Activated naive CD8-positive, alpha-beta T cell treated with anti-CD3 and anti-CD28 coated beads, Interleukin-2, amount 50 U/mL, for 24 hours (primary cell): ENCODE measurements around the gene DCLK2.

Source experiments
- ATAC-seq: fragments of 150-1000 bp; cut with Tn5 transposase; one replicate; pipeline ENCODE4 v1.10.0; 2021
- DNase-seq: peaks from one replicate; pipeline ENCODE4 v3.0.0; 2021
- H3K27ac Mint-ChIP-seq: one replicate; pipeline ENCODE4 v1.8.0; 2021; ENCODE audit warnings: mild to moderate bottlenecking, mixed read lengths
- H3K27me3 Mint-ChIP-seq: one replicate; pipeline ENCODE4 v1.8.0; 2021; ENCODE audit warnings: mixed read lengths
- H3K36me3 Mint-ChIP-seq: one replicate; pipeline ENCODE4 v1.8.0; 2021; ENCODE audit warnings: low read depth, mixed read lengths
- H3K4me1 Mint-ChIP-seq: one replicate; pipeline ENCODE4 v1.8.0; 2021; ENCODE audit warnings: mixed read lengths
- H3K4me3 Mint-ChIP-seq: one replicate; pipeline ENCODE4 v1.8.0; 2021; ENCODE audit warnings: mild to moderate bottlenecking, moderate library complexity, mixed read lengths
- H3K9me3 Mint-ChIP-seq: one replicate; pipeline ENCODE4 v1.8.0; 2021; ENCODE audit warnings: mixed read lengths

Gene DCLK2

GRCh38 chr4:150117629-150118028 lies 39.4 kb downstream of the DCLK2 start:
- H3K4me1 Mint-ChIP-seq, result no peaks in the 10 kb centered on the region
- H3K9me3 Mint-ChIP-seq, result peaks cover 20% of the 10 kb centered on the region
- ATAC-seq (peak; percentile 15), DNase-seq (no peak)
- no peak overlapping the region for H3K27ac Mint-ChIP-seq
- peaks cover 16% of the 10 kb centered on the region for H3K27me3 Mint-ChIP-seq
- peaks cover 1% of the 10 kb centered on the region for H3K36me3 Mint-ChIP-seq
- no peak overlapping the region for H3K4me3 Mint-ChIP-seq

- no peak for ATAC-seq
- Mint-ChIP-seq H3K36me3 (peaks cover 1% of the 10 kb centered on the region), H3K4me3 (no peak overlapping the region), H3K4me1 (peaks cover 2% of the 10 kb centered on the region), H3K27ac (no peak overlapping the region), H3K27me3 (peaks cover 11% of the 10 kb centered on the region), H3K9me3 (peaks cover 13% of the 10 kb centered on the region)
- DNase-seq, result no peak
These were observed 41.2 kb downstream of the DCLK2 start for GRCh38 chr4:150119492-150119891.

- H3K4me1 Mint-ChIP-seq, result peaks cover 5% of the 10 kb centered on the region
- H3K27ac Mint-ChIP-seq, result no peak overlapping the region
- ATAC-seq (no peak), DNase-seq (no peak)
- no peak overlapping the region for H3K4me3 Mint-ChIP-seq
- peaks cover 1% of the 10 kb centered on the region for H3K36me3 Mint-ChIP-seq
- H3K27me3 Mint-ChIP-seq, result peaks cover 3% of the 10 kb centered on the region
- peaks cover 9% of the 10 kb centered on the region for H3K9me3 Mint-ChIP-seq
These were observed 44.8 kb downstream of the DCLK2 start for GRCh38 chr4:150123087-150123486.

GRCh38 chr4:150123796-150124677 lies 45.8 kb downstream of the DCLK2 start:
- Mint-ChIP-seq H3K4me3 (no peak overlapping the region), H3K27me3 (peaks cover 7% of the 10 kb centered on the region), H3K9me3 (peaks cover 9% of the 10 kb centered on the region), H3K36me3 (peaks cover 1% of the 10 kb centered on the region), H3K4me1 (peaks cover 5% of the 10 kb centered on the region), H3K27ac (no peak overlapping the region)
- ATAC-seq (no peak), DNase-seq (no peak)

GRCh38 chr4:150126201-150126863 lies 48.1 kb downstream of the DCLK2 start:
- Mint-ChIP-seq H3K9me3 (peaks cover 8% of the 10 kb centered on the region), H3K36me3 (peaks cover 1% of the 10 kb centered on the region), H3K27ac (no peak overlapping the region), H3K4me3 (no peak overlapping the region), H3K27me3 (peaks cover 7% of the 10 kb centered on the region), H3K4me1 (peaks cover 5% of the 10 kb centered on the region)
- DNase-seq, result no peak
- ATAC-seq, result no peak

GRCh38 chr4:150126864-150127203 lies 48.6 kb downstream of the DCLK2 start:
- Mint-ChIP-seq H3K4me1 (peaks cover 5% of the 10 kb centered on the region), H3K9me3 (peaks cover 5% of the 10 kb centered on the region), H3K4me3 (no peak overlapping the region)

GRCh38 chr4:150127757-150128156 lies 49.5 kb downstream of the DCLK2 start:
- ATAC-seq, result no peak
- no peak for DNase-seq
- Mint-ChIP-seq H3K9me3 (no peaks in the 10 kb centered on the region), H3K4me3 (no peak overlapping the region), H3K27ac (no peak overlapping the region), H3K36me3 (no peaks in the 10 kb centered on the region), H3K27me3 (peaks cover 5% of the 10 kb centered on the region), H3K4me1 (peaks cover 5% of the 10 kb centered on the region)

More at GRCh38 chr4:150126864-150127203, 48.6 kb downstream of the DCLK2 start:
- no peak for ATAC-seq
- Mint-ChIP-seq H3K27me3 (peaks cover 7% of the 10 kb centered on the region), H3K36me3 (peaks cover 1% of the 10 kb centered on the region), H3K27ac (no peak overlapping the region)
- DNase-seq, result no peak

- no peaks in the 10 kb centered on the region for H3K9me3 Mint-ChIP-seq
- ATAC-seq (no peak), DNase-seq (no peak)
- no peak overlapping the region for H3K27ac Mint-ChIP-seq
- no peaks in the 10 kb centered on the region for H3K36me3 Mint-ChIP-seq
- H3K27me3 Mint-ChIP-seq, result peaks cover 11% of the 10 kb centered on the region
- no peak overlapping the region for H3K4me3 Mint-ChIP-seq
- peaks cover 9% of the 10 kb centered on the region for H3K4me1 Mint-ChIP-seq
These were observed 52.7 kb downstream of the DCLK2 start for GRCh38 chr4:150130933-150131332.

GRCh38 chr4:150131581-150132228 lies 53.5 kb downstream of the DCLK2 start:
- no peak for DNase-seq
- ATAC-seq, result no peak
- Mint-ChIP-seq H3K27ac (no peak overlapping the region), H3K27me3 (peaks cover 12% of the 10 kb centered on the region), H3K4me3 (no peak overlapping the region), H3K4me1 (peaks cover 7% of the 10 kb centered on the region), H3K36me3 (no peaks in the 10 kb centered on the region), H3K9me3 (no peaks in the 10 kb centered on the region)

GRCh38 chr4:150133605-150134004 lies 55.4 kb downstream of the DCLK2 start:
- Mint-ChIP-seq H3K4me1 (peaks cover 7% of the 10 kb centered on the region), H3K27ac (no peak overlapping the region), H3K36me3 (no peaks in the 10 kb centered on the region), H3K27me3 (peaks cover 7% of the 10 kb centered on the region), H3K9me3 (no peaks in the 10 kb centered on the region), H3K4me3 (no peak overlapping the region)
- ATAC-seq, result no peak
- DNase-seq, result no peak

GRCh38 chr4:150135134-150135772 lies 57.0 kb downstream of the DCLK2 start:
- Mint-ChIP-seq H3K4me1 (peaks cover 7% of the 10 kb centered on the region), H3K27me3 (peaks cover 7% of the 10 kb centered on the region), H3K9me3 (no peaks in the 10 kb centered on the region), H3K4me3 (no peak overlapping the region), H3K36me3 (no peaks in the 10 kb centered on the region), H3K27ac (no peak overlapping the region)
- DNase-seq (no peak), ATAC-seq (no peak)

GRCh38 chr4:150136036-150136435 lies 57.8 kb downstream of the DCLK2 start:
- Mint-ChIP-seq H3K9me3 (no peaks in the 10 kb centered on the region), H3K36me3 (no peaks in the 10 kb centered on the region), H3K4me1 (peaks cover 7% of the 10 kb centered on the region), H3K4me3 (no peak overlapping the region), H3K27ac (no peak overlapping the region), H3K27me3 (peaks cover 7% of the 10 kb centered on the region)
- no peak for ATAC-seq
- no peak for DNase-seq

- peaks cover 7% of the 10 kb centered on the region for H3K27me3 Mint-ChIP-seq
- H3K27ac Mint-ChIP-seq, result no peak overlapping the region
- H3K4me3 Mint-ChIP-seq, result no peak overlapping the region
- no peak for DNase-seq
- no peaks in the 10 kb centered on the region for H3K9me3 Mint-ChIP-seq
- peaks cover 9% of the 10 kb centered on the region for H3K4me1 Mint-ChIP-seq
- H3K36me3 Mint-ChIP-seq, result no peaks in the 10 kb centered on the region
- no peak for ATAC-seq
These were observed 58.2 kb downstream of the DCLK2 start for GRCh38 chr4:150136481-150136880.

- Mint-ChIP-seq H3K4me3 (no peak overlapping the region), H3K36me3 (no peaks in the 10 kb centered on the region), H3K9me3 (no peaks in the 10 kb centered on the region), H3K27me3 (peaks cover 5% of the 10 kb centered on the region), H3K27ac (no peak overlapping the region), H3K4me1 (peaks cover 9% of the 10 kb centered on the region)
- ATAC-seq (peak; percentile 7), DNase-seq (no peak)
These were observed 61.1 kb downstream of the DCLK2 start for GRCh38 chr4:150139297-150139865.
